H4 (cell line): ENCODE data around the gene CACTIN. TPM values are rescaled to one million over a fixed set of nuclear protein-coding genes. Genes with fewer than 3 reads are reported as not detected.
"Not testable (repeated sequence)": the region's sequence is repeated elsewhere in the genome, so short reads cannot be mapped to it uniquely, and the experiment has no call there.

Experiments
- DNase-seq: peaks from one replicate; pipeline ENCODE4 v3.0.0-alpha.2; 2015; ENCODE audit warnings: low spot score
- total RNA-seq: library from RNA; depleted of rRNA; stranded (reverse); fragments of >200 nt; shearing (Covaris generic); gene quantifications from 2 replicates; pipeline ENCODE4 v1.2.3, GENCODE V29; 2014

CACTIN gene
- total RNA-seq, 1 experiment from 2014 or later = 13.9 TPM

GRCh38 chr19:3663838-3664237, 37.2 kb upstream of the CACTIN start:
- no peak for DNase-seq

GRCh38 chr19:3661284-3662238, 35.0 kb upstream of the CACTIN start:
- no peak for DNase-seq

- no peak for DNase-seq
These were observed 34.1 kb upstream of the CACTIN start for GRCh38 chr19:3660493-3661219.

- no peak for DNase-seq
These were observed 33.1 kb upstream of the CACTIN start for GRCh38 chr19:3659746-3660112.

GRCh38 chr19:3658870-3659745, 32.5 kb upstream of the CACTIN start:
- no peak for DNase-seq

GRCh38 chr19:3658004-3658869, 31.6 kb upstream of the CACTIN start:
- no peak for DNase-seq

GRCh38 chr19:3657395-3657769, 30.8 kb upstream of the CACTIN start:
- no peak for DNase-seq

- no peak for DNase-seq
These were observed 30.3 kb upstream of the CACTIN start for GRCh38 chr19:3656747-3657394.

GRCh38 chr19:3656073-3656746, 29.6 kb upstream of the CACTIN start:
- no peak for DNase-seq

GRCh38 chr19:3655402-3656072, 28.9 kb upstream of the CACTIN start:
- DNase-seq = peak; percentile 90

- no peak for DNase-seq
These were observed 27.4 kb upstream of the CACTIN start for GRCh38 chr19:3653865-3654513.

- DNase-seq = no peak
These were observed 26.6 kb upstream of the CACTIN start for GRCh38 chr19:3653081-3653795.

GRCh38 chr19:3652422-3652821, 25.8 kb upstream of the CACTIN start:
- no peak for DNase-seq

GRCh38 chr19:3651684-3652083, 25.1 kb upstream of the CACTIN start:
- DNase-seq = no peak

GRCh38 chr19:3649888-3650287, 23.3 kb upstream of the CACTIN start:
- no peak for DNase-seq

- no peak for DNase-seq
These were observed 21.7 kb upstream of the CACTIN start for GRCh38 chr19:3648037-3648905.

GRCh38 chr19:3647102-3647501, 20.5 kb upstream of the CACTIN start:
- DNase-seq = not testable (repeated sequence)
